Astrocyte (in vitro differentiated cells and primary cell): ENCODE results near the gene SAPCD2. TPM values are rescaled to one million over a fixed set of nuclear protein-coding genes. Genes with fewer than 3 reads are reported as not detected.

Source experiments
- DNase-seq: peaks from one replicate; pipeline ENCODE4 v3.0.0-alpha.2; 2010; ENCODE audit warnings: low read depth
- FAIRE-seq: peaks from 2 replicates; lab custom pipeline; 2011; peaks lifted over from hg19 to GRCh38; lab: Jason Lieb, UNC
- H2AFZ ChIP-seq: 2 replicates; pipeline ENCODE4 v1.6.0; 2012; ENCODE audit warnings: low read depth, low read length, inconsistent platforms
- H3K27ac ChIP-seq: 2 replicates; pipeline ENCODE4 v1.5.1; 2011; ENCODE audit warnings: low read depth, low read length, inconsistent platforms
- H3K27me3 ChIP-seq: 2 replicates; pipeline ENCODE4 v1.6.0; 2011; ENCODE audit warnings: low read length, inconsistent platforms; ENCODE audit not compliant: insufficient read depth
- H3K36me3 ChIP-seq: 2 replicates; pipeline ENCODE4 v1.5.1; 2011; ENCODE audit warnings: low read length, inconsistent platforms; ENCODE audit not compliant: insufficient read depth
- H3K4me1 ChIP-seq: 2 replicates; pipeline ENCODE4 v1.5.1; 2011; ENCODE audit warnings: low read length, inconsistent platforms; ENCODE audit not compliant: insufficient read depth
- H3K4me2 ChIP-seq: 2 replicates; pipeline ENCODE4 v1.6.0; 2012; ENCODE audit warnings: low read length, inconsistent platforms
- H3K4me3 ChIP-seq: 2 replicates; pipeline ENCODE4 v1.5.1; 2011; ENCODE audit warnings: low read depth, mild to moderate bottlenecking, low read length, inconsistent platforms; ENCODE audit not compliant: insufficient read depth
- H3K79me2 ChIP-seq: 2 replicates; pipeline ENCODE4 v1.6.0; 2012; ENCODE audit warnings: mild to moderate bottlenecking, low read length, inconsistent platforms; ENCODE audit not compliant: insufficient read depth
- H3K9ac ChIP-seq: 2 replicates; pipeline ENCODE4 v1.6.0; 2012; ENCODE audit warnings: mild to moderate bottlenecking, low read length, inconsistent platforms
- H3K9me3 ChIP-seq: 2 replicates; pipeline ENCODE4 v1.5.1; 2012; ENCODE audit warnings: low read depth, mild to moderate bottlenecking, low read length, inconsistent platforms; ENCODE audit not compliant: insufficient read depth
- H4K20me1 ChIP-seq: 2 replicates; pipeline ENCODE4 v1.6.0; 2012; ENCODE audit warnings: low read length, inconsistent platforms; ENCODE audit not compliant: insufficient read depth
- H3K27ac Mint-ChIP-seq: one replicate; pipeline ENCODE4 v1.8.0; 2021; ENCODE audit warnings: mild to moderate bottlenecking, mixed read lengths; ENCODE audit not compliant: unreplicated experiment
- H3K27me3 Mint-ChIP-seq: one replicate; pipeline ENCODE4 v1.8.0; 2021; ENCODE audit warnings: low read depth, mixed read lengths; ENCODE audit not compliant: unreplicated experiment
- H3K36me3 Mint-ChIP-seq: one replicate; pipeline ENCODE4 v1.8.0; 2021; ENCODE audit warnings: low read depth, mixed read lengths; ENCODE audit not compliant: unreplicated experiment
- H3K4me1 Mint-ChIP-seq: one replicate; pipeline ENCODE4 v1.8.0; 2021; ENCODE audit warnings: low read depth, mixed read lengths; ENCODE audit not compliant: unreplicated experiment
- H3K4me3 Mint-ChIP-seq: one replicate; pipeline ENCODE4 v1.8.0; 2021; ENCODE audit warnings: mild to moderate bottlenecking, moderate library complexity, mixed read lengths; ENCODE audit not compliant: unreplicated experiment
- H3K9me3 Mint-ChIP-seq: one replicate; pipeline ENCODE4 v1.8.0; 2021; ENCODE audit warnings: mild to moderate bottlenecking, mixed read lengths; ENCODE audit not compliant: unreplicated experiment
- CTCF ChIP-seq: IDR thresholded peaks from 2 replicates; pipeline ENCODE4 v1.5.1; 2011; ENCODE audit warnings: low read depth, mild to moderate bottlenecking, inconsistent platforms, low read length, moderate library complexity; ENCODE audit not compliant: insufficient read depth
- EZH2 ChIP-seq: IDR thresholded peaks from 2 replicates; pipeline ENCODE4 v1.6.1; 2012; ENCODE audit warnings: mild to moderate bottlenecking, low read length, inconsistent platforms; ENCODE audit not compliant: insufficient read depth
- total RNA-seq: library from RNA; stranded (reverse); gene quantifications from 2 replicates; pipeline ENCODE4 v1.2.1, GENCODE V29; 2021

The SAPCD2 gene
- total RNA-seq, 1 donor from 2014 or later: 0.43 TPM

DNA sequence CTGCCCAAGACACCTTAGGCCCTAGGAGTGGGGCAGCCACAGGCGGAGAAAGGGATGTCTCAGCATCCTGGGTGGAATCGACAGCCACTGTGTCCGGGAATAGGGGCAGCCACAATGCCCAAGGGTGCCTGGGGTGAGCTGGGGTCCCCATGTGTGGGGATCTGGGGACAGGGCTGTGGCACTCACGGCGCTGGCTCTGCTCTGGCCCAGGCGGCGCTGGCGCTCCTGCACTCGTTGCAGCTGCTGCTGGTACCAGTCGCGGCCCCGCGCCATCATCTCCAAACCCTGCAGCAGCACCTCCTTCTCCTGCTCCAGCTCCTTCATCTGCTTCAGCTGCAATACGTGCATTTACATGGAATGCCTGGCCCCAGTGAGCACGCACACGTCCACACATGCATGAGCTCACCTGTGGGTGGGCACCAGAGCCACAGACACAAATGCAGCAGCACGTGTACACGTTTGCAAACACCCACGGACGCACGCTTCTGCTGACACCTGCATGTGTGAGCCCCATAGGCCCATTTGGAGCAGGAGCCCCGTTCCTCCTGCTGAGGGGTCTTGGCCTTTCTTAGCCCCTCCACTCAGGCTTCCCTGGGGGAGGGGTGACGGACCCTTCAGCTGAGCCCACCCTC lies 4.9 kb downstream of the SAPCD2 start:
- H3K4me3 ChIP-seq: no peak overlapping the region
- FAIRE-seq (no peak), DNase-seq (no peak)
- no peaks in the 10 kb centered on the region for H3K79me2 ChIP-seq
- Mint-ChIP-seq H3K27me3 (peaks cover 18% of the 10 kb centered on the region), H3K4me1 (no peaks in the 10 kb centered on the region), H3K9me3 (no peaks in the 10 kb centered on the region), H3K36me3 (no peaks in the 10 kb centered on the region), H3K4me3 (no peak overlapping the region), H3K27ac (no peak overlapping the region)
- TF ChIP-seq EZH2 (no peak), CTCF (no peak)
- no peaks in the 10 kb centered on the region for H3K27me3 ChIP-seq
- peaks cover 14% of the 10 kb centered on the region for H4K20me1 ChIP-seq
- H3K27ac ChIP-seq: no peak overlapping the region
- H3K9me3 ChIP-seq: no peaks in the 10 kb centered on the region
- H2AFZ ChIP-seq: no peak overlapping the region
- H3K36me3 ChIP-seq: no peaks in the 10 kb centered on the region
- no peak overlapping the region for H3K9ac ChIP-seq
- H3K4me1 ChIP-seq: peaks cover 3% of the 10 kb centered on the region
- no peak overlapping the region for H3K4me2 ChIP-seq

GRCh38 chr9:137064880-137065164 lies 5.5 kb downstream of the SAPCD2 start:
- H3K4me1 Mint-ChIP-seq: no peaks in the 10 kb centered on the region
- Histone ChIP-seq H3K27me3 (no peaks in the 10 kb centered on the region), H3K36me3 (no peaks in the 10 kb centered on the region), H4K20me1 (peaks cover 14% of the 10 kb centered on the region), H3K9me3 (no peaks in the 10 kb centered on the region), H3K4me1 (peaks cover 3% of the 10 kb centered on the region), H3K27ac (no peak overlapping the region), H3K4me2 (no peak overlapping the region), H3K79me2 (no peaks in the 10 kb centered on the region), H3K9ac (no peak overlapping the region), H3K4me3 (no peak overlapping the region), H2AFZ (no peak overlapping the region)
- FAIRE-seq: no peak
- TF ChIP-seq CTCF: no peak
- TF ChIP-seq EZH2: no peak
- no peak overlapping the region for H3K4me3 Mint-ChIP-seq
- H3K9me3 Mint-ChIP-seq: no peaks in the 10 kb centered on the region
- no peak overlapping the region for H3K27ac Mint-ChIP-seq
- no peak for DNase-seq
- no peaks in the 10 kb centered on the region for H3K36me3 Mint-ChIP-seq
- peaks cover 18% of the 10 kb centered on the region for H3K27me3 Mint-ChIP-seq

DNA sequence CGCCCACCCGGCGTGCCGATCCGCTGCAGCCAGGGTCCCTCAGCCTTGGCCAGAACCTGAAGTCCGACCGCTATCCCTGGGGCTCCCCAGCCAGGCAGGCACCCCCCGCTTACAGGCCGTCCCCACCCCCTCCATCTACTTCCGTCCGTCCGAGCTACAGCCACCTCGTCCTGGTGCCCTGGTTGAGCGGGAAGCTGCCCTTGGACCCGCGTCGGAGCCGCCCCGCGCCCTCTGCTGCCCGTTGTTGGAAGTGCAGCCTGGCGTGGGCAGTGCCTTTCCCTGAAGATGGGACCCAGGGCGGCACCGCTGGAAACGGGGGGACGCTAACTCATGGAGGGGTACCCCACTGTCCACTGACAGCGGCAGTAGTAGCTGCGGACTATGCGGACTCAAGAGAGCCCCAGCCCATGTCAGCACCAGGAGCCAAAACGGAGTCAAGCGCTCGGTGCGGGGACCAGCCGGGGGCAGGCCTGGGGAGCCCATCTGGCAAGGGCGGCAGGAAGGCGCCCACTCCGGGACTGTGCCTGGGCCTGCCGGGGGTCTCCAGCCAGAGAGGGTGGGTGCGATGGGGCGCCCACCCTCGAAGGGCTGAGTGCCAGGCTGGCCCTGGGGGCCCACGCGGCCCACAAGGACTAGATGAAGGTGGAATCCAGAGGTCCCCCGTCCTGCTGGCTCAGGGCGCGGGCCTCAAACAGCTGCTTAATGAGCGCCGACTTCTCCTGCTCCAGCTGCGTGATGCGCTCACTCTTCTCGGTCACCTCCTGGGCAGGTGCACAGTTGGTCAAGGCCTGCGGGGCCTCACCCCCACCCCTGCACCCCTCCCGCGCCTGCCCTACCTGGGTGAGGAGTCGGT lies 6.1 kb downstream of the SAPCD2 start:
- H3K79me2 ChIP-seq: no peaks in the 10 kb centered on the region
- no peak overlapping the region for H3K27ac ChIP-seq
- H3K9me3 ChIP-seq: no peaks in the 10 kb centered on the region
- H3K4me3 Mint-ChIP-seq: no peak overlapping the region
- FAIRE-seq: no peak
- TF ChIP-seq EZH2: no peak
- peak; percentile 51 for TF ChIP-seq CTCF
- H3K9ac ChIP-seq: no peak overlapping the region
- H4K20me1 ChIP-seq: peaks cover 14% of the 10 kb centered on the region
- H3K27me3 Mint-ChIP-seq: peaks cover 18% of the 10 kb centered on the region
- H3K36me3 Mint-ChIP-seq: no peaks in the 10 kb centered on the region
- H3K36me3 ChIP-seq: no peaks in the 10 kb centered on the region
- DNase-seq: no peak
- no peak overlapping the region for H3K4me2 ChIP-seq
- no peak overlapping the region for H3K4me3 ChIP-seq
- peak overlapping the region; percentile 34 for H2AFZ ChIP-seq
- no peaks in the 10 kb centered on the region for H3K27me3 ChIP-seq
- H3K9me3 Mint-ChIP-seq: no peaks in the 10 kb centered on the region
- H3K4me1 Mint-ChIP-seq: no peaks in the 10 kb centered on the region
- peaks cover 3% of the 10 kb centered on the region for H3K4me1 ChIP-seq
- peak overlapping the region; percentile 34 for H3K27ac Mint-ChIP-seq
